ENCODE results near the gene MOB2.
"Not testable (repeated sequence)": the region's sequence is repeated elsewhere in the genome, so short reads cannot be mapped to it uniquely, and the experiment has no call there.

Gene MOB2

GRCh38 chr11:1517117-1518005 lies 30.8 kb upstream of the MOB2 start:
- no peak for DNase-seq

GRCh38 chr11:1516273-1517067 lies 29.9 kb upstream of the MOB2 start:
- no peak for DNase-seq

DNA sequence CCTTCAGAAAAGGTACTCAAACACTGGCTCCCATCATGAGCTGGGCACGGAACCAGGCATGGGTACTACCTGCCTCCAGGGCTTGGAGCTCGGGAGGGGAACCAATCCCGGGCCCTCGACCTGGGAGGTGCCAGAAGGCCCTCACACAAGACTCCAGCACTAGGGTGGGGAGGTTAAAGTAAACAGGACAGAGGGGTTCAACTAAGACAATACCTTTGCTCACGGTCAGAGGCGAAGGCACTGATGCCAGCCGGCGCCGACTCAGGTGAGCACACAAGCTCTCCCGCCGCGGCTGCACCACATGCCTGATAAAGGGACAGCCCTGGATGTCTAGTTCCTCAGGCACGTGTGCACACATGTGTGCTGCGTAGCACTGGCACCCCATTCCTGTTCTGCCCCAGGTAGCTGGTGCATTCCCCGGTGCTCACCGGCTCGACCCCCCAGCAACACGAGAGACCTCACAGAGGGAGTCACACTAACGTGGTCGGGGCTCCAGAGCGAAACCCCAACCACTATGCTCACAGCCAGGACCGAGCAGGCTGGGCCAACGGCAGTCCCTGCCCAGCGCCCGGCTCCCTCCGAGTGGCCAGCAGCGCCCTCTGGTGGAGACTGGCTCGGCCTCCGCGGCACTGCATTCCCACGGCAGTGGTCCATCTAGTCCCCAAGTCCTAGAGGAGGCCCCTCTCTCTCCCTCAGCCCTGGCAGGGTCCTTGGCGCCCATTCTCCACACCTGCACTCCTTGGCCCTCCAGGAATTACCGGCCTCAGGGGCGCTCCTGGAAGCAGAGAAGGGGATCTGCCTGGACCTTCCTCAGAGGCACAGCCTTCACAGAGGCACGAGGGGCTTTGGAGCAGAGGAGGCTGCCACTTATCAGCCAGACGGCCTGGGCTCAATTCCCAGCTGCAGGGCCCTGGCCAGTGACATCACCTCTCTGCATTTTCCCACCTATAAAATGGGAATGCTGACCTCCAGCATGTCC lies 28.8 kb upstream of the MOB2 start:
- no peak for DNase-seq

GRCh38 chr11:1514336-1515061 lies 27.9 kb upstream of the MOB2 start:
- DNase-seq: no peak

DNA sequence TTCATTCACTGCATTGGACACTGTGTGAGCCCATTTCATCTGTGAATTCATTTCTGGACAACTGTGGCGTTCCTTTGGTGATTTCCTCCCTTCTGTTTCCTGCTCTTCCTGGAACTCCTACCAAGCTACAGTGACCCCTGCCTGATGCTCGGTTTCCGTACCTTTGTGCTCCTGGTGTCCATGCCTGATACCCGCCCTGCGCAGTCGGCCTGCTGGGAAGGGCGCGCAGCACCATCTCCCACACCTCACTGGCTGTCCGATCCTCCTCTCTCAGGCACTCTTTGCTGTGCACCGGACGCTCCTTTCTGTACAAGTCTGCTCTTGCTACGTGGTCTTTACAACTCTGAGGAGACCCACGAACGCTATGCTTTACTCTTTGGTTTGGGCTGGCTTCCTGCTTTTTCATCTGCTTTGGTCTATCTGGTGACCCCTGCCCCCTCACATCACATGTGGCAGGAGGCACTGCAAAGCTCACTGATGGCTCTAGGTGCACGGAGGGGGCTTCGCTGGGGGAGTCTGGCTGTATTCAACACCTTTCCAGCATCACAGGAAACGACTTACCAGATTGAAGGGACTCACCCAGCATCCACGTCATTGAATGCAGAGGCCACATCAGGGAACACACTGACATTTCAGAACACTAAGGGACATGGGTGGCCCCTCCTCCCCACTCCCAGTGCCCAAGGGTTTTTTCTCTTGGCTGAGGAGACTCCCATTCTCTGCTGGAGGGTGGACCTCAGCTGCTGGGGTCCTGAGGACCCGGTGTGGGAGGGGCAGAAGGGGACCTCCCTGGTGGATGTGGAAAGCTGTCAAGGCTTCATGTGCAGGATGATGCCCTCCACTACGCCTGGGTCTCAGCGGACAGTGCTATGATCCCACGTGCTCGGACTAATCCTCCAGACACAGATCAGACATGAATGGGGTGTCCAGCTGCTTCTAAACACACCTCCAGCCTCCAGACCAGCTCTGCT lies 27.0 kb upstream of the MOB2 start:
- DNase-seq: no peak

GRCh38 chr11:1512531-1513258 lies 26.1 kb upstream of the MOB2 start:
- not testable (repeated sequence) for DNase-seq

DNA sequence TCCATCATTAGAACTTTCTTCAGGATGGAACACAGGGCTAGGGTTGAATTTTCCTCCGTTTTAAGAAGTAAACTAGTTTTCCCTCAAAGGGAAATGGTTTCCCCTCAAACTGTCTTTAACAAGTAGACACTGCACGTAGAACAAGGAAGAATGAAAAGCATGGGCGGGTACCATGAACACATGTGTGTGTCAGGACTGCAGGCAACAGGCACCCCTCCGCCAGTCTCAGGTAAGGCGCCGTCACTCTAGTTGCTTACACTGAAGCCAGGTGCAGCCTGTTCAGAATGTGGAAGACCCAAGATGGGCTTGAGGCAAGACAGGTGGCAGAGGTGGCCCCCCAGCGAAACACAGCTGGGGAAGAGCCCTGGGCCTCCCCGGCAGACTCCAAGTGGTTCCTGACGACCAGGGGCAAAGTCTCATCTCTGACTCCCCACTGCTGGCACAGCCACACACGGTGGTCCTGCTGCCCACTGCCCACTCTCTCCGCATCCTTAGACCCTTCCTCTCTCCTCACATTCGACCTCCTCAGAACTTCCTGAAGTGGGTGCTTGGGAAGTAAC lies 25.4 kb upstream of the MOB2 start:
- DNase-seq: no peak

- no peak for DNase-seq
Measured at GRCh38 chr11:1510928-1511327, 24.3 kb upstream of the MOB2 start.

GRCh38 chr11:1510351-1510750 lies 23.8 kb upstream of the MOB2 start:
- not testable (repeated sequence) for DNase-seq

DNA sequence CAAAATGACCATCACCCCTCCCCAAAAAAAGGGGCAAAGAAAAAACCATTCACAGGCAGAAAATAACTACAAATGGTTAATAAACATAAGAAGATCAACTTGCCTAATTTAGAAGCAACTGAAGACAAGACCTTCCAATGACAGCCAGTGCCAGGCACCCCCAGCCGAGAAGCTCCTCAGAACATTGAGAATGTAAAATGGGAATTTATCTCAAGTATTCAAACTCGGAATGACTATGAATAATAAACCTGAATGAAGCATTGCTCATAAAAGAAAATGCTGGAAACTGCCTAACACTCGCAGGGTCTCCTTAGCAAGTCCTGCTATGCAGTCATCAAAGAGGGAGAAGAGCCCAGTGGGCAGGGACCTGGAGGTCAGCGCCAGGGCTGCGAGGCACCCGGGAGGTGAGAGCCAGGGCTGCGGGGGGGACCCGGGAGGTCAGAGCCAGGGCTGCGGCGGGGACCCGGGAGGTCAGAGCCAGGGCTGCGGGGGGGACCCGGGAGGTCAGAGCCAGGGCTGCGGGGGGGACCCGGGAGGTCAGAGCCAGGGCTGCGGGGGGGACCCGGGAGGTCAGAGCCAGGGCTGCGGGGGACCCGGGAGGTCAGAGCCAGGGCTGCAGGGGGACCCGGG lies 23.2 kb upstream of the MOB2 start:
- no peak for DNase-seq

- DNase-seq: no peak
Measured at GRCh38 chr11:1508986-1509385, 22.4 kb upstream of the MOB2 start.

DNA sequence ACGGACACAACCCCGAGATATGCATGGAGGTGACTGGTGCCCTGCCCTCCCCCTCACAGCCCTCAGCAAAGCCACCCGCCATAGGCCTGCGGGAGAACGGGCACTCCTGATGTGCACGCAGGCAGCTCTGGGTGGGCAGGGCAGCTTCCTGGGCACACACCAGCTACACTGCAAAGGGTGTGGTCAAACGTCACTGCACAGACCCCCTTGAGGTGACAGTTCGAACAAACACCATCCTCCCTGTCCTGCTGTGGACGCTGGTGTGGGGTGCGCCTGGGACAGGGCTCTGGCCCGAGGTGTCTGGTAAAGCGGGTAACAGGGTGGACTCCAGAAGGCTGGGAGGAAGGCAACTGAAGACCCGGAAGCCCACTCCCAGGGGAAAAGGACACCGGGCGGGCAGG lies 21.9 kb upstream of the MOB2 start:
- DNase-seq: no peak

GRCh38 chr11:1507381-1508140 lies 21.0 kb upstream of the MOB2 start:
- no peak for DNase-seq

DNA sequence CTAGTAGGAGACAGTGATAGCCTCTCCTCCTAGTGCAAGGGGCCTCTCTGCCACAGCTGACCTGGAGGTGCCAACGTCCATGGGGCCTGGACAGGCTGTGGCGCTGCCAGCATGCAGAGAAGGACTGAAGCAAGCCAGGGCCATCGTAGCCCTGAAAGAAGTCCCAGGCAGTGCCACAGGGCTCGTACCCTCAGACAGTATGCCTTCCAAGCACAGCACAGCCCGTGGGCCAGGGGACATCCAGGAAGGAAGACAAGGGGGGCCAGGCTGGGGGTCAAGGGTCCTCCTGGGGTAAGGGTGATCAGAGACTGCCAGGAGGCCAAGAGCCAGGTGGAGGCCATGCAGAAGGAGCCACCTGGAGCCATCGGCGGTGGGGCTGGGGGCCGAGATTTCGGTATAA lies 20.4 kb upstream of the MOB2 start:
- DNase-seq: no peak

DNA sequence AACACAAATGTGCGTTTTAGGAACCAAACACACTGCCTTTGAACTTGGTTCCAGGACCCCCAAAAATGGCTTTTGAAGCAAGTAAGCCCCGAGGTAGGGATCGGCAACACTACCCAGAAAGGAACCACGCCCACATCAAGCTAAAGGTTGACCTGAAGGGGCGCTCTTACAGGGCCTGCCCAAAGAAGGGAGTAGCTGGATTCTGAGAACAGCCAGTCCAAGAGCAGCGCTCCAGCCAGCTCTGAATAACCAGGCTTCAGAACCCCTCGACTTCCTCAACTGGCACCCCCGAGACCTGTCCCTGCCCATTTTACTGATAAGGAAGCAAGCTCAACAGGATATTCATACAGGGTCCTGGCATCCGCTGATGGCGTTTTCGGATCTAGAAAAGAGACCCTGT lies 18.9 kb upstream of the MOB2 start:
- DNase-seq: no peak

DNA sequence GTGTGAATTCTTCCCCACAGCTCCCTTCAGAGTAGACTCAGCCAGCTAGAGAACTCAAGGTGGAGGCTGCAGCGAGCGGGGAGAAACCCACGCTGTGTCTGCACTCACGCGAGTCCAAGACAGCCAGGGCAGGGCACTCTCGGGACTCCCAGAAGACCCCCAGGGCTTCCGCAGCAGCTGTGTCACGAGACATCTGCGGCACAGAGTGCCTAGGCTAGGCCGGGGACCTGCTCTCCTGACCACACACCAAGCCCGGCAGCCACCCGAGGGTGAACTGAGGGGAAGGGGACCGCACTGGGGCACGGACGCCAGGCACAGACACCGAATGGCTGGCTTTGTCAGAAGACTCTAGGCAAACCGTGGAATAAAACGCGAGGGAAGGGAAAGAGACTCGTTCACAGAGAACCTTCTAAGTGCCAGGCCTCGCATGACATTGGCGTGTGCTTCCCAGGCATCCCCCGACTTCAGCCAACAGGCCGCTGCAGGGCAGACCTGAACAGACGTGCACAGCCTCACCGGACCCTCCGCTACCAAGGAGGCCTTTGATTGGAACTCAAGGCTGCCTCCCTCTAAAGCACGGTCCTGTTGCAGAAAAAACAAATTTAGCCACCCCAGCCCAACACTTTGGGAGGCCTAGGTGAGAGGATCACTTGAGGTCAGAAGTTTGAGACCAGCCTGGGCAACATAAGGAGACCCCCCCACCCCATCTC lies 18.2 kb upstream of the MOB2 start:
- no peak for DNase-seq

GRCh38 chr11:1504138-1504537 lies 17.6 kb upstream of the MOB2 start:
- DNase-seq: no peak

- DNase-seq: no peak
Measured at GRCh38 chr11:1503708-1504104, 17.1 kb upstream of the MOB2 start.
